Stomach smooth muscle (tissue), 2 donors: ENCODE results near the gene PSME2.

Source experiments
- H3K27ac ChIP-seq: one replicate; pipeline ENCODE4 v1.7.0; 2013; ENCODE audit warnings: mild to moderate bottlenecking, low read length, inconsistent platforms
- H3K27me3 ChIP-seq, 2 donors: one replicate each; pipeline ENCODE4 v1.7.0; 2013; ENCODE audit warnings: low read length in 2 of 2; ENCODE audit not compliant: insufficient read depth in 2 of 2, control insufficient read depth in 1 of 2
- H3K36me3 ChIP-seq, 2 donors: one replicate each; pipeline ENCODE4 v1.7.0; 2013; ENCODE audit warnings: low read length in 2 of 2; ENCODE audit not compliant: control insufficient read depth in 2 of 2, insufficient read depth in 2 of 2
- H3K4me1 ChIP-seq: one replicate; pipeline ENCODE4 v1.7.0; 2013; ENCODE audit warnings: low read length; ENCODE audit not compliant: control insufficient read depth, insufficient read depth
- H3K4me3 ChIP-seq, 2 donors: one replicate each; pipeline ENCODE4 v1.7.0; 2013; ENCODE audit warnings: low read length in 2 of 2
- H3K9ac ChIP-seq, 2 donors: one replicate each; pipeline ENCODE4 v1.7.0; 2013; ENCODE audit warnings: low read length in 2 of 2, mild to moderate bottlenecking in 1 of 2
- H3K9me3 ChIP-seq, 2 donors: one replicate each; pipeline ENCODE4 v1.7.0; 2013; ENCODE audit warnings: low read length in 2 of 2; ENCODE audit not compliant: control insufficient read depth in 2 of 2
- donor health status: healthy.
- donor health status: Pancreatic carcinoma.

Gene PSME2

GRCh38 chr14:24178399-24179178 is 32.2 kb upstream of the PSME2 start:
- H3K9ac ChIP-seq, result no peak overlapping the region
- no peaks in the 10 kb centered on the region for H3K27me3 ChIP-seq
- peaks cover 17 to 31% of the 10 kb centered on the region in 2 donors for H3K36me3 ChIP-seq
- H3K4me1 ChIP-seq, result peaks cover 6% of the 10 kb centered on the region
- peak overlapping the region; percentile 76 for H3K27ac ChIP-seq
- no peak overlapping the region for H3K4me3 ChIP-seq
- no peaks in the 10 kb centered on the region for H3K9me3 ChIP-seq

- no peak overlapping the region for H3K9ac ChIP-seq
- peaks cover 9% of the 10 kb centered on the region for H3K4me1 ChIP-seq
- peaks cover 13 to 27% of the 10 kb centered on the region in 2 donors for H3K36me3 ChIP-seq
Observed at GRCh38 chr14:24177891-24178290, 31.5 kb upstream of the PSME2 start.

GRCh38 chr14:24177041-24177825 is 30.8 kb upstream of the PSME2 start:
- Histone ChIP-seq H3K27me3 (no peaks in the 10 kb centered on the region), H3K27ac (no peak overlapping the region), H3K9ac (no peak overlapping the region), H3K4me1 (peaks cover 12% of the 10 kb centered on the region), H3K9me3 (no peaks in the 10 kb centered on the region), H3K36me3 (peaks cover 10 to 22% of the 10 kb centered on the region in 2 donors), H3K4me3 (no peak overlapping the region)

More at GRCh38 chr14:24177891-24178290, 31.5 kb upstream of the PSME2 start:
- Histone ChIP-seq H3K27me3 (no peaks in the 10 kb centered on the region), H3K27ac (no peak overlapping the region), H3K4me3 (no peak overlapping the region), H3K9me3 (no peaks in the 10 kb centered on the region)

- no peak overlapping the region for H3K9ac ChIP-seq
- no peaks in the 10 kb centered on the region for H3K27me3 ChIP-seq
- H3K4me3 ChIP-seq, result no peak overlapping the region
- H3K27ac ChIP-seq, result no peak overlapping the region
- H3K36me3 ChIP-seq, result peaks cover 6 to 18% of the 10 kb centered on the region in 2 donors
- peaks cover 18% of the 10 kb centered on the region for H3K4me1 ChIP-seq
- H3K9me3 ChIP-seq, result no peaks in the 10 kb centered on the region
Observed at GRCh38 chr14:24176599-24176998, 30.2 kb upstream of the PSME2 start.

- Histone ChIP-seq H3K4me3 (peak overlapping the region in 1 of 2 donors; percentile 74), H3K9ac (peak overlapping the region; percentile 13 to 48), H3K27ac (peak overlapping the region; percentile 24), H3K9me3 (no peaks in the 10 kb centered on the region), H3K36me3 (peaks cover 4 to 12% of the 10 kb centered on the region in 2 donors), H3K4me1 (peaks cover 14% of the 10 kb centered on the region), H3K27me3 (no peaks in the 10 kb centered on the region)
Observed at GRCh38 chr14:24172871-24173281, 26.5 kb upstream of the PSME2 start.

- Histone ChIP-seq H3K9ac (peak overlapping the region; percentile 21 to 48), H3K9me3 (no peaks in the 10 kb centered on the region), H3K27ac (peak overlapping the region; percentile 24), H3K27me3 (no peaks in the 10 kb centered on the region), H3K36me3 (peaks cover 4 to 16% of the 10 kb centered on the region in 2 donors), H3K4me1 (peaks cover 14% of the 10 kb centered on the region), H3K4me3 (peak overlapping the region; percentile 58 to 74)
Observed at GRCh38 chr14:24172261-24172860, 26.0 kb upstream of the PSME2 start.

- Histone ChIP-seq H3K9me3 (no peaks in the 10 kb centered on the region), H3K4me1 (peaks cover 14% of the 10 kb centered on the region), H3K36me3 (peaks cover 6 to 16% of the 10 kb centered on the region in 2 donors), H3K27me3 (no peaks in the 10 kb centered on the region), H3K4me3 (peak within 1 kb of the TSS; percentile 58 to 74), H3K27ac (peak within 1 kb of the TSS; percentile 37), H3K9ac (peak within 1 kb of the TSS; percentile 21 to 48)
Observed at GRCh38 chr14:24171422-24172260, 25.2 kb upstream of the PSME2 start, which contains the start of gene REC8. TSS of gene REC8 (plus strand) at chr14:24172080. CDS start at chr14:24172553, 473 bp downstream.

- Histone ChIP-seq H3K36me3 (peaks cover 36 to 50% of the 10 kb centered on the region in 2 donors), H3K4me3 (no peak overlapping the region), H3K9ac (no peak overlapping the region), H3K27me3 (no peaks in the 10 kb centered on the region), H3K4me1 (peaks cover 17% of the 10 kb centered on the region), H3K9me3 (no peaks in the 10 kb centered on the region), H3K27ac (no peak overlapping the region)
Observed at GRCh38 chr14:24167469-24168114, 21.2 kb upstream of the PSME2 start.

GRCh38 chr14:24165785-24166184 is 19.4 kb upstream of the PSME2 start:
- H3K9me3 ChIP-seq, result no peaks in the 10 kb centered on the region
- no peak overlapping the region for H3K9ac ChIP-seq
- H3K4me3 ChIP-seq, result no peak overlapping the region
- H3K36me3 ChIP-seq, result peaks cover 36 to 50% of the 10 kb centered on the region in 2 donors
- H3K27ac ChIP-seq, result no peak overlapping the region
- H3K27me3 ChIP-seq, result no peaks in the 10 kb centered on the region
- H3K4me1 ChIP-seq, result peaks cover 22% of the 10 kb centered on the region
